ENCODE data around the gene OR1J1.

OR1J1 gene

GRCh38 chr9:122456123-122456522 lies 21.6 kb downstream of the OR1J1 start:
- ChIA-PET POLR2A (no interaction called here), CTCF (interaction anchor here (1.5 to 3.8 kb wide), 2 partner anchors 8 to 331 kb away, joined by 7 to 27 read pairs; no protein-coding TSS in a partner anchor)

DNA sequence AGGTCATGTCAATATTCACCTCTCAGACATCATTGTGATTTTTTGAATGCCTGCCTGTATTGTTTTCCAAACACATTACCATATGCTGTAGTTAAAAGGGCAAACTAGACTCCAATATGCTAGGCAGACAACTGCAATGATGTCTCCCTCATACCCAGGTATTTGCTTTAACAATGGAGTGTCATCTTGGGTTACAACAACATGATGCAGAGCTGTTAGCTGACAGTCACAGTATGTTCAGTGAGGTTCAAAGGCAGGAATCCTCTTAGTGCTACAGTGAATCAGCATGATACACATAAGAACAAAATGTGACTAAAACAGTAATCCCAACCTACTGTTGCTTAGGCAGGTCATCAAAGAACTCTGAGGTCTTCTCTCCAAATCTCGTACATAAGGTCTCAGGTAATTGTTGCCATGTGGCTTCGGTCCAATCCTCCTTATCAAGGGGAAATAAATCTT lies 24.0 kb downstream of the OR1J1 start:
- TF ChIP-seq CTCF (IDR thresholded peaks at IDR 0.05; ENCODE audit: control extremely low read depth, extremely low read depth, low read depth, missing control alignments) = no peak
- POLR2A ChIA-PET = no interaction called here
- no peak for DNase-seq (ENCODE audit: extremely low spot score)
- CTCF ChIA-PET = interaction anchor here (0.6 to 3.8 kb wide), 5 partner anchors 11 to 364 kb away, joined by 3 to 27 read pairs (median 4); no protein-coding TSS in a partner anchor

More at GRCh38 chr9:122456123-122456522, 21.6 kb downstream of the OR1J1 start:
- no peak for TF ChIP-seq CTCF (IDR thresholded peaks at IDR 0.05; ENCODE audit: control extremely low read depth, extremely low read depth, low read depth, missing control alignments)
- DNase-seq (ENCODE audit: extremely low spot score) = no peak

GRCh38 chr9:122446819-122447484 lies 30.8 kb downstream of the OR1J1 start:
- CTCF ChIA-PET = interaction anchor here (0.8 to 0.9 kb wide), 2 partner anchors 17 to 289 kb away, joined by 3 read pairs; no protein-coding TSS in a partner anchor
- no peak for TF ChIP-seq CTCF (IDR thresholded peaks at IDR 0.05; ENCODE audit: control extremely low read depth, extremely low read depth, low read depth, missing control alignments)
- no peak for DNase-seq (ENCODE audit: extremely low spot score)
- POLR2A ChIA-PET = no interaction called here

- no peak for DNase-seq (ENCODE audit: extremely low spot score)
- ChIA-PET CTCF (no interaction called here), POLR2A (no interaction called here)
- no peak for TF ChIP-seq CTCF (IDR thresholded peaks at IDR 0.05; ENCODE audit: control extremely low read depth, extremely low read depth, low read depth, missing control alignments)
These were observed 32.5 kb downstream of the OR1J1 start for GRCh38 chr9:122445155-122445749.

- CTCF ChIA-PET = interaction anchor here (1.1 kb wide), 1 partner anchor 19 kb away, joined by 3 read pairs; no protein-coding TSS in a partner anchor
- TF ChIP-seq CTCF (IDR thresholded peaks at IDR 0.05; ENCODE audit: control extremely low read depth, extremely low read depth, low read depth, missing control alignments) = no peak
- no peak for DNase-seq (ENCODE audit: extremely low spot score)
- POLR2A ChIA-PET = no interaction called here
These were observed 33.5 kb downstream of the OR1J1 start for GRCh38 chr9:122444041-122444733.

DNA sequence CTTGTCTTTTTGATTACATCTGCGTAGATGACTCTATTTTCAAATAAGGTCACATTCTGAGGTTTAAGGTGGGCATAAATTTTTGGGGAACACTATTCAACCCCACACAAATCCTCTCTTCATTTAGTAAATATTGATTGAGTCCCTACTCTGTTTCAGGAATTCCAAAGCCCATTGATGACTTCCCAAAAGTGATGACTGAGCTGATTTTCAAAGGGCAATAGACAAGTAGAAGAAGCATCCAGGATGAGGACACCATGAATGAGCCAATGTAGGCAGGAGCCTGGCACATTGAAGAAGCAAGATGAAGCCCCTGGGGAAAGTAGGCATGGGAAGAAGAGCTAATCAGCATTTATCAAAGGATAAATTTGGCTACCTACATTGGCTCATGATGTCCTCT lies 35.2 kb downstream of the OR1J1 start:
- no peak for DNase-seq (ENCODE audit: extremely low spot score)
- no peak for TF ChIP-seq CTCF (IDR thresholded peaks at IDR 0.05; ENCODE audit: control extremely low read depth, extremely low read depth, low read depth, missing control alignments)
- ChIA-PET POLR2A (no interaction called here), CTCF (interaction anchor here (0.9 to 1.0 kb wide), 2 partner anchors 11 to 22 kb away, joined by 4 to 5 read pairs; no protein-coding TSS in a partner anchor)

All from GM10248 (cell line).